GM21381 (cell line): Measurements from ENCODE around the gene HIVEP3.
"Not testable (repeated sequence)": the region's sequence is repeated elsewhere in the genome, so short reads cannot be mapped to it uniquely, and the experiment has no call there.

Source experiments
- ATAC-seq: cut with Tn5 transposase; IDR thresholded peaks from one replicate; pipeline ENCODE4 v1.9.1; 2021; ENCODE audit warnings: mild to moderate bottlenecking, moderate library complexity; ENCODE audit not compliant: unreplicated experiment

HIVEP3 gene

DNA sequence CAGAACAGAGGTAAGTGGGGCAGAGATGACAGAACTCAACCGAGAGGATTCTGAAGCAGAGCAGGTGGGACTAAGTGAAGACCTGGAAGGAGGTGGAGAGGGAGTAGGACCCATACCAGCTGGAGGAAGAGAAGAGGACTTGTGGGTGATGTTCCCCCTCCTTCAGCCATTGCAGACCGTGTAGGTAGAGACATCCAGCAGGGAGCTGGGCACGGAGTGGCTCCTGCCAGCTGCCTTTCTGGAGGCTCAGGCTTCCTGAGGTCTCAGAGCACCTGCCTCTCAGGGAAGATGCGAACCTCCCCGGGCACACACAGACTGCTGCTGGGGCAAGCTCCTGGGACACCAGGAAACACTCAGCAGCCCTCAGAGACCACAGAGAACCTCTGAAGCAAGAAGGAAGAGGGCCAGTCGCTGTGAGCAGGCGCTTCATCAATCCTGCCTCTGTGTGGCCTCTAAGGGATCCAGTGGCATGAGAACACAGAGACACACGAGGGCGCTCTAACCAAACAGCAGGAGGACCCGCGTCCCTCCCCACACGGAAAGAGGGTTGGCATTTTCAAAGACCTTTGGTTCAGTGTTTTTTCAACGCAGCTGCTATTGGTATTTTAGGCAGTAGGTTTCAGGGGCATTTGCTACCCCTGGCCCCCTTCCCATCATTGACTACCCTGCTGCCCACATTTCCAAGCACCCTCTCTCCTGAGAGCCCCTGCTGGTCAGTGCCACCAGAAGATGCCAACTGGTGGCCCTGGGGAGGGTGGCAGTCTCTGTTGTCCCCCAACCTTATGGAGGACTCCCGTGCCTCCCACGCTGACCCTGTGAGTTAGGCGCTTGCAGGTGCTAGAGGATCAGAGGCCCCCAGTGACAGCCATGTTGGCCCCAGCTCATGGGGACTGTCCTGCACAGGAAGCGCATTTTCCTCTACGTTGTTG lies 344.7 kb downstream of the HIVEP3 start:
- ATAC-seq, result no peak

DNA sequence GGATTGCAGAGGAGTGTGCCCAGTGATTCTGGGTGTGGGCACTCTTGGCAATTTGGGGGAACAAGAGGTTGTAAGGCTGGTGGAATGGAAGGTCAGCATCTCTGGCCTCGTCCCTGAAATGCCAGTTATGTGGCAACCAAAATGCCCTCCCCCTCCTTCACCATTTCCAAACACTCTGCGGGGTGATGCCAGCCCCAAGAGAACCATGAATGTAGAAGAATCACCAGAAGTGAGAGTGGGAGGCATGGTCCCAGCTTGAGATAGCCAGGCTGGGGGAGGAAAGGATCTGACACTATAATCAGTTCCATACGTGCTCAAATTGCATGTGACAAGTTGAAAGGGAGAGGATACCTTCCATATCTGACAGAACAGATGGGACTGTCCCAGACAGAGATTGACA lies 345.5 kb downstream of the HIVEP3 start:
- no peak for ATAC-seq

DNA sequence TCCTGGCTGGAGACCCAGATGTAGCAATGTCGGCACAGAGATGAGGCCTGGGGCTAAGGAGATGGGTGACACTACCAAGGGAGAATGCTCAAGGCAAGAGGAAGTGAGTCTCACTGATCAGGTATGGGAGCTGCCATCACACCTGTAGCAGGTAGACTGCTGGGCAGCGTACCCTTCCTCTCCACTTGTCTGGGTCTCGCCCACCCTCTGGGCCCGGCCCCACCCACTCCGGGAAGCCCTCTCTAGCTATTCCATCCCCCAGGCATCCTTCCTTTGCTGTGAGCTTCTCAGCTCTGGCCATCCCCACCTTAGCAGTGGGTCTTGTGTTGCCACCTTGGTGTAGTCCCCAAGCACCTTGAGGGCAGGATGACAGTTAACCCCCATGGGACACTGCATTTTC lies 346.5 kb downstream of the HIVEP3 start:
- no peak for ATAC-seq

DNA sequence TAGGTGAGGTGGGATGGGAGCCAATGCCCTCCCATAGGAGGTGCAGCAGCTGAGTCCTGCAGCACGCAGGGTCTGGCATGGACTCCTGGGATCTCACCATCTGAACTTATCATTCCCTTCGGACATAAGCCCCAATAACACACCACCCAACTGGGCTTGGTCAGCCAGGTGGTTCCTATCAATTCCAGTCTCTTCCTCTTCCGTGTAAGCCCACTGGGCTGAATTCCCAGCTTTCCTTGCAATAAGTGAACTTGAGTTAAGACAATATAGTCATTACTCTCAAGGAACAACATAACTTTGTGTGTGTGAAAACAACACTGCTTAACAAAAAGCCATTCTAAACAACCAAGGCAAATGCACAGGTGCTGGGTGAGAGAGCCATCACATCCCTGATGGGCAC lies 347.7 kb downstream of the HIVEP3 start:
- no peak for ATAC-seq

DNA sequence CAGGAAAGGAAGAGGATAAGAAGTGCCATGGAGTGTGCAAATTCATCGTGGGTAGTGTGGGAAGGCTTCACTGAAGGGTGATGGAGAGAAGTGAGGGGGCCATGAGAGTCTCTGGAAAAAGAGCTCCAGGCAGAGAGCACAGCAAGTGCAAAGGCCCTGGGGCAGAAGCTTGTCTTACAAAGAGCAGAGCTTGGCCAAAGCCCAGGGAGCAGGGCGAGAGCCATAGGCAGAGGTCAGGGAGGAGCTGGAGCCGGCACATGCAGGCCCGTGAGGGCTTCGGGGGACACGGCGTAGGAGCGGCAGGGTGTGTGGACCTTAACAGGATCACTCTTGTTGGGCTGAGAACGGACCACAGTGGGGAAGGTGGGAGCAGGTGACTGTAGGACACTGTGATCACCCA lies 350.5 kb downstream of the HIVEP3 start:
- no peak for ATAC-seq

DNA sequence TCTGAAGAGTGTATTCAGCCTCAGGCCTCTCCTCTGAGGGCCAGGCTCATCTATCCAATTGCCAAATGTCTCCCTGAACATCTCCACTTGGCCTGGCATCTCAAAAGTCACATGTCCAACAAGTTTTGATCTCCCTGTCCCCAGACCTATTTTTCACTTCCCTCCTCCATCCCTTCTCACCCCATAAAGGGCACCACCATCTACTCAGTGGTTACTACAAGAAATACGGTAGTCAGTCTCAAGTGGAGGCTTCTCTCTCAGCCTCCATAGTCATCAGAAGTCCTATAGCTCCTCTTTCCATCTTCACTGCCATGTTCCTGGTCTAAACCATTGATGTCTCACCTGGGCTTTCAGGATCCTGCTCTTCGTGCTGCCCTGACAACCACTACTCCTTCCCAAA lies 351.8 kb downstream of the HIVEP3 start:
- ATAC-seq, result no peak

DNA sequence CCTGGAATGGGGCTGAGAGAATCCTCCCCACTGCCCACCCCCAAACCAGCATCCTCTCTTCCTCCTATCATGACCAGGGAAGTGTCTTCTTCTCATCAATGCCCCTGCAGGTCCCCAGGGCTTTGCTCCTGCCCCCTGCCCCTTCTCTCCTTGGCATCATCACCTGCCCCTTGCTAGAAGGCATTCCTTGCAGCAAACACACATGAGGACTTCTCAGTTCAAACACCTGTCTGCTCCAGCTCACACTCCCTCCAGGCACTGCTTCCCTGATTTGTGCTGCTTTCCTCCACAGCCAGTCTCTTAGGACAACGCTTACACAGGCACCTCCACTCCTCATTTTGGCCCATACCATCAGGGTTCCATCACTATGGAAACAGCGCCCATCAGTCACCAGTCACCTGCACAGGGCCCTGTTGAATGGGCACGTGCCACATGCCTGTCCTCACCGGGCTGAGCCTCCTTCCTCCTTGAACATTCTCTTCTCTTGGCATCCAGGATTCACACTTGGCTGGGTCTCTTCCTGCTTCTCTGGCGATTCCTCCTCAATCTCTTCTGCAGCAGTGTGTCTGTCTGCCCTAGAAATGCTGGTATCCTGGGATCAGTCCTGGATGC lies 352.3 kb downstream of the HIVEP3 start:
- no peak for ATAC-seq

DNA sequence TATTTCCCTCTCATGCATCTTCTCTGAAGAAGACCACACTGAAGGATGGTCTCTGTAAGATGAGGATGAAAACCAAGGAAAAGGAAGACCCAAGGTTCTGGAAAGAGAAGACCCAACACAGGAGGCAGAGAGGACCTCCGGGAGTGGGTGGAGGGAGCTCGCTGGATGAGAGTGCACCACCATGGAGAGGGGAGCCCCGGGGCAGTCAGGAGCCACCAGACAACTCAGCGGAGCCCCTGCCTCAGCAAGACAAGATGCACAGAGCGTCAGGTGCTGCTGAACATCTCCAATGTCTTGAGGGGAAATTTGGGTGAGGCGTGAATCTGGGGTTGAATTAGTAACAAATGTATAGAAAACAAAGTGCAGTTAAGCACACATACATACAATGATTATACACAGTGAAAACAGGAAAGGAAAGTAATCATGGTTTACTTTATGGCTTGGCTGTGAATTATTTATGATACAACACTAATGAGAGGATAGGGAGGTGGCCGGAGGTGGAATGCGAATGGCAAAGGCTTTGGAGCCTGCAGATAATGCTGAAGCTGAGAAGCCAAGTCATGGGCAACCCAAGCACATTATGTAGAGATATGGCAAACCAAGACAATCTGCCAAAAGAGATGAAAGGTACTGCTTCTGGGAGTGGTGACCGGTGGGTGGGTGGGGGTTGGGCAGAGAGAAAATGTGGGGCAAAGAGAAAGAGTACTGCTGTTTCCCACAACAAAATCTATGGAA lies 353.8 kb downstream of the HIVEP3 start:
- no peak for ATAC-seq

DNA sequence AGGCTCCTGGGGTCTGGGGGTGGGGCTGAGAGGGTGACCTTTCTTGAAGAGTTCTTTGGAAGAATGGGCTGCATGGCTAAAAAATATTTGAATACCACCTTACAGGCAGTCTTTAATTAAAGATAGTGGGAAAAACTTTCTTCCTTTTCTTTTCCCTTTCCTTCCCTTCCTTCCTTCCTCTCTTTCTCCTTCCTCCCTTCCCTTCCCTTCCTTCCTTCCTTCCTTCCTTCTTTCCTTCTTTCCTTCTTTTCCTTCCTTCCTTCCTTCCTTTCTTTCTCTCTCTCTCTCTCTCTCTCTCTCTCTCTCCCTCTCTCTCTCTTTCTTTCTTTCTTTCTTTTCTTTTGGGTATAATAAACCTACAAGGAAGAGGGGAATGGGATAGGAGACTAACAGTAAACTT lies 356.4 kb downstream of the HIVEP3 start:
- ATAC-seq, result no peak

DNA sequence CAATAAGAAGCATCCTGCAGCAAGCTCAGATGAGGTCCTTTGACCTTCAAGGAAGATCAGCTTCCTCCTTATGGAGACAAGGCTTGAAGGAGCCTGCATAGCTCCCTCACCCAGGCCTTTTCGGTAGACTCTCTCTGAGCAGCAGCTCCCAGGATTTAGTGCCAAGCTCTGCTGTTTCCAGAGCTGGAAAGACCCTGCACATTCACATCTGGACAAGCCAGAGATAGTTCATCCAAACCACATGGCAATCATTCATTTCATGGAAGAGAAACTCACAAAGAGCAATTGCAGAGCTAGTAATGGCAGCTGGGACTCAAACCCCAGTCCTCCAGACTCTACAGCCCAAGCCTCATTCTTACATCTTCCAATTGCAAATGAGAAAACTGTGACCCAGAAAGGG lies 357.8 kb downstream of the HIVEP3 start:
- no peak for ATAC-seq

DNA sequence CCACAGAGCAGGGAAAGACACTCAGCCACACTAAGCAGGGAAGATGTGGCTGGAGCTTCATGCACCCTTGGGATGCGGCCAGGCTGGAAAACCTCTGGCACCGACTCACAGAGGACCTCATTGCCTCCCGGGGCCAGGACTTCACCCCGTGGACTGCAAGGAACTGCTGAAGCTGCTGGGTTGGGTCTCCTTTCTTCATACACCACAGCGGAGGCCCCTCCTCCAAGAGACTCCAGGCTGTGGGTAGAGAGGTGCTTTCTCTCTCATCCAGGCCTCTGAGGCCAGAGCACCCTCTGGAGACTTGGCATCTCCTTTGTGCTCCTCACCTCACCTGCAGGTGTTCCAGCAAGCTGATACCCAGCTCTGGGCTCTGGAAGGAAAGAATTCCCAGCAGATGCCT lies 358.2 kb downstream of the HIVEP3 start:
- no peak for ATAC-seq

DNA sequence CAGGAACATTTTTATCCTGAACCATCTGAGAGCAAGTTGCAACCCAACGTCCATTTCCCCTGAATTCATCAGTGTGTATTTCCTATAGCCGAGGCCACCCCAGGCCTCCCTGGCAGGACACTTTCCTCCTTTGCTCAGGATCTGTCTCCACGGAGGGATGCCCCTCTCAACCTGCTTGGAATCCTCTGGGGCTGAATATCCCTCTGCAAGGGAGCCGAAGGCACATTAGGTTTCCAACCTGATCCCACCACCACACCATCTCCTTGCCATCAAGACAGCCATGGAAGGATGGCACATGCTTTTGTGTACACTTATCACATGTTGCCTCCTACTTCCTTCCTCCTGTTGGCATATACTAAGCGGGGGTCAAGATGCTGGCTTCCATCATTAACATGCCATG lies 359.4 kb downstream of the HIVEP3 start:
- ATAC-seq, result no peak

DNA sequence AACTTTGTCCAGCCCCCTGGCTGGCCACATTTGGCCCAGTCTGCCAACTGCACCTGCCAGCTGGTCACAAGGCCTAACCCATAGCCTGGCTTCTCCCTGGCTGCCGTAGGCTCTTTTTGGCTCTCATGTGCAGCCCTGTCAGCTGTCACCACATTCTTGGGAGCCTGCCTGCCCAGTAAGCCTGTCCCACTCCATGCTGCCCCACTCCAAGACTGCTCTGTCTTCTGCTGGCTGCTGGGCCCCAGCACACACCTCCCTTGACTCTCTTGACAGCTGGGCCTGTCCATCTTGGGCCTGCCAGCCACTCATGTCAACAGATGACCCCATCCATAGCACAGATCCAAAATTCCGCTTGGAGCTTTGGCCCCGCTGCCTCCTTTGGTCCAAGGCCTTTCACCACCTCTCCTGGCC lies 360.0 kb downstream of the HIVEP3 start:
- no peak for ATAC-seq

DNA sequence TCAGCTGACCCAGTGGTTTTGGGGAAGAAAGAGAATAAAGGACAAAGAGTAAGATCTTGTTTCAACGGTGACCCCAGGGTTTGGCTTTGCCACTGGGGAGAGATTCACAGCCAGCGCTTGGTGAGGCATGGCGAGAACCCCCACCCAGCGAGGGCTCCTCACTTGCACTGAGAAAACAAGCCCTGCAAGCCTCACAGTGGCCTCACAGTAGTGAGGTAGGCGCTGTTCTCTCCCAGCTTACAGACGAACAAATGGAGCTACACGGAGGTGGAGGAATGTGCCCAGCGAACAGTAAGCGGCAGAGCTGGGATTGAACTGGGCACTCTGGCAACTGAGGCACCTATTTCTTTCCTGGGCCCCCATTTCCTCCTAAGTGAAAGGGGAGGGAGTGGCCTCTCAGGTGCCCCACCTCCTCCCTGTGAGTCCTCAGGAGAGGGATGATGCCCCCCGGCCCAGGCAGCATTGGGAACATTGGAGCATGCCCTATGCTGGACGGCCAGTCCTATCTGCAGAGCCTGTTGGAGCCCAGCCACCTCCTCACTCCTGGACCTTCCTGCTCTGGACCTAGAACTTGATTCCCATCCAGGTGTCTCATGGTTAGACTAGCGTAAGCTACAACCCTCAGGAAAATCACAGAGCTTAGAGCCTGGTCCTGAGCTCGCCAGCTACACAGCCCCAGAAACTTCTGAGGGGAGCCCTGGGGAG lies 360.8 kb downstream of the HIVEP3 start:
- no peak for ATAC-seq

DNA sequence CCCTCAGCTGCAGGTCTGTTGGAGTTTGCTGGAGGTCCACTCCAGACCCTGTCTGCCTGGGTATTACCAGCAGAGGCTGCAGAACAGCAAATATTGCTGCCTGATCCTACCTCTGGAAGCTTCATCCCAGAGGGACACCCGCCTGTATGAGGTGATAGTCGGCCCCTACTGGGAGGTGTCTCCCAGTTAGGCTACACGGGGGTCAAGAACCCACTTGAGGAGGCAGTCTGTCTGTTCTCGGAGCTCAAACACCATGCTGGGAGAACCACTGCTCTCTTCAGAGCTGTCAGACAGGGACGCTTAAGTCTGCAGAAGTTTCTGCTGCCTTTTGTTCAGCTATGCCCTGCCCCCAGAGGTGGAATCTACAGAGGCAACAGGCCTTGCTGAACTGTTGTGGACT lies 364.0 kb downstream of the HIVEP3 start:
- not testable (repeated sequence) for ATAC-seq

DNA sequence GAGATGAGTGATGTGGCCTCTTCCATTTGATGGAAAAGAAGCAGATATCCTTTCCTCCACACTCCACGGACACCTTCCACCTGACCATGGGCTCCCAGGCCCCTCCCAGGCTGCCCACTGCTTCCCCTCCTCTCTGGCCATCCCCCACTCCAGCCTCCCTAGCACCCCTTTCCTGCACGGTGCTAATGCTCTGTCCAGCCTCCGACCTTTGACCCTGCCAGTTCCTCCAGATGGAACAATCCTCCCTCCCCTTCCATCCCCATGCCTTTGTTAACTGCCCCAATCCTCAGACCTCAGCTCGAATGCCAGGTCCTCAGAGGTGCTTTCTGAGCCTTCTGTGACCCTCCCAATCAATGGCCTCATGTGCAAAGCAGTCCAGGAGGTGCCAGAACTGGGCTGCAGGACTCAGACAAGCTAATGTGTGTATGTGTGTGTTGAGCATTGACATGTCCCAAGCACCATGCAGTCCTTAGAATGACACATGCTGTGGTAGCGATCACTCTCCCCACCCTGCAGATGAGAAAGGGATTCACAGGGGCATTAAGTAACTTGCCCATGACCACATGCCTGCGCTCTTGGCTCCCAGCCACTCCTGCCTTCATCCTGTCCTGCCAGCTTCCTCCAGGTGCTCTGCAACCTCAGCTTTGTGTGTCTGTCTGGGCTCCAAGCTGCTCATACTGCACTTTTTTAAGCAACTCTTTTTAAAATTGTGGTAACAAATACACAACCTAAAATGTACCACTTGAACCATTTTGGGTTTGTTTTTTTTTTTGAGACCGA lies 370.8 kb downstream of the HIVEP3 start:
- ATAC-seq, result no peak

DNA sequence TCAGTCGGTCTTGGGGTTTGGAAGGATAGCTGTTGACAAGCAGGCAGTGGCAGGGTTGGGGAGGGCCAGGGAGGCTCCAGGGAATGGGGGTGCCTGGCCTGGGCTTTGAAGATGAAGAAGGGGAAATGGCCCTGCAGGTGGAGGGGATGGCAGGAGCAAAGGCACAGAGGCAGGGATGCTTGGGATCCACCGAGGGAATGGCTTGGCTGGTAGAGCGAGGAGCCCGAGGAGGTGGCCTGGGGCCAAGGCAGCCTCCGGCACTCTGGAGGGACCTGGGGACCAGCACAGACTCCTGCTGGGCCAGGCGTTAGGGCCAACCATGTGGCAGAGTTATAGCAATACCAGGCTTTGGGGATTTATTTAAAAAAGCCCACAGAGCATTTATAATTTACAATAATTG lies 371.4 kb downstream of the HIVEP3 start:
- ATAC-seq, result no peak

DNA sequence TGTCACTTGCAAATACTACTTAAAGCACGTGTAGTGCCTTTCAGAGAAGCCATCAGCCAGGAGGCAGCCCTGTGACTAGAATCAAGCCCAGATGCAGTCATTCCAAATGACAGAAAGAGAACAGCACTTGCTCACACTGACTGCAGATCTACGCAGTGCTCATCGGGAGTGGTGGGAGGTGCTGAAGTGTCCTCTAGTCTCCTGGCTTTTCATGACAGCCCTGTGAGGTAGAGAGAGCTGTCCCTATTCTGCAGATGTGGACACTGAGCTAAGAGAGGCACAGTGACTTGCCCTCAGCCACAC lies 371.9 kb downstream of the HIVEP3 start:
- ATAC-seq, result no peak

DNA sequence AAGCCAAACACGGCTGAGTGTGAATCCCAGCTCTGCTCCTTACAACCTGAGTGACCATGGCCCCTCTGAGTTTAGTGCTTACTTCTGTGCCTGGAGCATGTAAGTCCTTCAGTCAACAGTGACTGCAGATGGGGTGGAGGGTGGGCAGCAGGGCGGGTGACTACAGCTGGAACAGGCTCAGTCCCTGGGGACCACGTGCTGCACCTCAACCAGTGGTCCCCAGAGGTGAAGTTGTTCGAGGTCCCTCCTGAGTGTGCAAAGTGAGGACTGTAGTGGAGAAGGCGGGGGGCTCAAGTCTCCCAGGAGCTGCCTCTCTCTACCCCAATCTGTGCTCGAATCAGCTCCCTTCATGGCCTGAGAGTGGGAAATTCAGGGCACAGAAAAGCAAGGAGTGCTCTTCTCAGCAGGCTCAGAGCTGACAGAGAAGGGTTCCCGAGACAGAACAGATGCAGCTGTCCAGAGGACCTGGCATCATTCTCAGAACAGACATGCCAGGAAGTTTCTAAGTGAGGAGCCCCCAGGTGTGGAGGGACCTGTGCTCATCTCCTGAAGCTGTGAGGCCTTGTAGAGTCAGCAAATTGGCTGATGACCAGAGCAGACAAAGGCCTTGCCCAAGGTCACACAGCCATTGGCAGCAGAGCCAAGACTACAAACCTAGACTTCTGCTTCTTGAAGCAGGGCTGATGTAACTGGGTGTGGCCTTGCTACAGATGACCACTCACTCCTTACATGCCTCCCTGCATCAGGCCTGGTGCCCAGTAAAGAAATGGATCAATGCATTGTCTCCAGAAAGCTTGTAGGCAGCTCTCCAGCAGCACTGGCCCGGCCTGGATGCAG lies 372.5 kb downstream of the HIVEP3 start:
- no peak for ATAC-seq
